Measurements from ENCODE around the gene NDUFS5.

DNA sequence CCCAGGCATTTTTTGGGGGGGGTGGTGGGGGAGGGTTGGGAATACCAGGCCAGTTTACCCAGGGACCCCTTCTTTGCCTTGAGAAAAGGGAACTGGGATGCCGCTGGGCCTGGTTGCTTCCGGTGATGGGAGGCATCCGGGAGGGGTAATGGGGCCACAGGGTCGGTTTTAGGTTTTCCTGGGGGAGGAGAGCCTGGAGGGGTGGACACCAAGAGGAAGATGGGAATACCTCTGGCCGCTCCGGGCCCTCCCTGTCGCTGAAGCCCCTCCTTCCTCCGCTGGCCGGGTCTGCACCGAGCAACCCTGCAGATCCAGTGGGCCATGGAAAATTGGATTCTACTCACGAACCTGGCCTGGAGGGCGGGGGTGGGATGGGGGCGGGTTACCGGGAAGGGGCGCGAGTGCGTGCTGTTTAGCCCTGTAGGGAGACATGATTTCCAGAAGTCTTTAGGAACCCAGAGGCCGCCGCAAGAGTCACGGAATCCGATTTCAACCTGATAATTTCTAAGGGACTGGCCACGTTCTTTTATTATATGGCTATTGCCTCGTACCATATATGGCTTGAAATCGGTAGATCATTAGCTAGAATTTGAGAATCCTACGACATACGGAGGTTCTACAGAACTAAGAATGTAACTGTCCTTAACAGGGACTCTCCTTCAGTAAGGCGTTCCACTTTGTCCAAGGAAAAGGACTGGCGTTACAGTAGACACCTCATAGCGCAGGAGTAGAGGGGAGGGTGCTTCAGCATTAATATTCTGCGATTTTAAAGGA, 34.3 kb upstream of the NDUFS5 start:
- TF ChIP-seq SP1 (IDR thresholded peaks at IDR 0.05) (no peak), ELF4 (IDR thresholded peaks at IDR 0.05) (no peak), HDGF (IDR thresholded peaks at IDR 0.05; ENCODE audit: borderline replicate concordance) (no peak), TARDBP (IDR thresholded peaks at IDR 0.05) (no peak), FOXK2 (IDR thresholded peaks at IDR 0.05) (no peak), BHLHE40 (IDR thresholded peaks at IDR 0.05; ENCODE audit: borderline replicate concordance) (no peak), ARNT (IDR thresholded peaks at IDR 0.05) (no peak)

Data from HEK293T (cell line).